Breast epithelium (tissue), 4 donors: ENCODE measurements around the gene SLC4A8. TPM values are rescaled to one million over a fixed set of nuclear protein-coding genes. Genes with fewer than 3 reads are reported as not detected.

Source experiments
- DNase-seq, 2 donors: peaks; one replicate each; pipeline ENCODE4 v3.0.0-alpha.2; 2019; ENCODE audit warnings: low spot score in 2 of 2
- H3K27ac ChIP-seq, 2 donors: fragments of 200-600 bp; sonication (generic) in 1 of 2; one replicate each; pipeline ENCODE4 v1.5.1; 2016 to 2019; ENCODE audit warnings: mild to moderate bottlenecking in 1 of 2
- H3K27me3 ChIP-seq, 2 donors: fragments of 200-600 bp; sonication (generic) in 1 of 2; one replicate each; pipeline versions ENCODE4 v1.5.1 to v1.6.0; 2017 to 2019; ENCODE audit warnings: control low read depth in 1 of 2, mild to moderate bottlenecking in 1 of 2
- H3K36me3 ChIP-seq: fragments of 200-600 bp; one replicate; pipeline ENCODE4 v1.5.1; 2019
- H3K4me1 ChIP-seq, 2 donors: fragments of 200-600 bp; sonication (generic); one replicate each; pipeline ENCODE4 v1.5.1; 2016 to 2019; ENCODE audit warnings: control low read depth in 1 of 2
- H3K4me3 ChIP-seq, 3 donors: fragments of 200-600 bp; sonication (generic); 1 replicate in 2 of 3; 2 replicates in 1 of 3; pipeline ENCODE4 v1.5.1; 2016 to 2019; ENCODE audit warnings: mild to moderate bottlenecking in 3 of 3, moderate library complexity in 2 of 3
- H3K9me3 ChIP-seq, 2 donors: fragments of 200-600 bp; sonication (generic) in 1 of 2; one replicate each; pipeline ENCODE4 v1.5.1; 2016 to 2019; ENCODE audit warnings: control low read depth in 1 of 2
- CTCF ChIP-seq, 3 donors: fragments of 450-650 bp; IDR thresholded peaks; one replicate each; pipeline ENCODE4 v1.5.1; 2016 to 2017; ENCODE audit warnings: antibody characterized with exemption in 3 of 3, mild to moderate bottlenecking in 3 of 3, moderate library complexity in 3 of 3
- POLR2A ChIP-seq: fragments of 450-650 bp; IDR thresholded peaks from one replicate; pipeline ENCODE4 v1.6.1; 2016; ENCODE audit warnings: antibody characterized with exemption, mild to moderate bottlenecking, moderate library complexity
- POLR2AphosphoS5 ChIP-seq, 3 donors: sonication (generic); formaldehyde crosslinking; IDR thresholded peaks; one replicate each; pipeline ENCODE4 v1.6.1; 2017; ENCODE audit warnings: antibody characterized with exemption in 3 of 3
- intact Hi-C: fragments of 100-400 bp; cut with DNase I; formaldehyde crosslinking; loops from one replicate; pipeline ENCODE4 v1.15.1; 2023; ENCODE audit warnings: low total_unique reads
- total RNA-seq, 3 donors: library from RNA; depleted of rRNA; stranded (reverse); fragments of >200 nt; gene quantifications; one replicate each; pipeline ENCODE4 v1.1.0, GENCODE V29; 2016

Gene SLC4A8
- total RNA-seq, 3 donors from 2014 or later = 0.64 to 8.3 (median 6.2) TPM

DNA sequence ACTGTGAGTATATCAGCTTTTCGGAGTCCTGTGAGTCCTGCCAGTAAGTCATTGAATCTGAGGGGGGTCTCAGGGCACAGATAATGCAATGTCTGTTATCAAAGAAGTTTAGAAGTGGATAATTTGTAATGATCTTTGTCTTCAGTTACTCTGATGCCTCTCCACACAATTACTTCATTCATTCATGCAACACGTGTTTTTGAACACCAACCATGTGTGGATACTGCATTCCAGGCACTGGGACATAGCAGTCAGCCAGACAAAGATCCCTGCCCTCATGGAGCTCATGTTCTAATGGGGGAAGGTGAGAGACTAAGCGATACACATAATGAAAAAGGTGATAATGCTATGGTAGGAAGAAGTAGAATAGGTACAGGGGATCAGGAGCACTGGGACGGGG, 105.6 kb downstream of the SLC4A8 start:
- Histone ChIP-seq H3K27ac (no peak overlapping the region), H3K27me3 (peaks cover 0 to 3% of the 10 kb centered on the region in 2 donors), H3K4me3 (no peak overlapping the region), H3K4me1 (no peaks in the 10 kb centered on the region), H3K9me3 (no peaks in the 10 kb centered on the region), H3K36me3 (no peaks in the 10 kb centered on the region)
- no peak for DNase-seq
- TF ChIP-seq POLR2AphosphoS5 (IDR thresholded peaks at IDR 0.05) (no peak), CTCF (IDR thresholded peaks at IDR 0.05) (no peak)
- intact Hi-C loops = no loop called here

DNA sequence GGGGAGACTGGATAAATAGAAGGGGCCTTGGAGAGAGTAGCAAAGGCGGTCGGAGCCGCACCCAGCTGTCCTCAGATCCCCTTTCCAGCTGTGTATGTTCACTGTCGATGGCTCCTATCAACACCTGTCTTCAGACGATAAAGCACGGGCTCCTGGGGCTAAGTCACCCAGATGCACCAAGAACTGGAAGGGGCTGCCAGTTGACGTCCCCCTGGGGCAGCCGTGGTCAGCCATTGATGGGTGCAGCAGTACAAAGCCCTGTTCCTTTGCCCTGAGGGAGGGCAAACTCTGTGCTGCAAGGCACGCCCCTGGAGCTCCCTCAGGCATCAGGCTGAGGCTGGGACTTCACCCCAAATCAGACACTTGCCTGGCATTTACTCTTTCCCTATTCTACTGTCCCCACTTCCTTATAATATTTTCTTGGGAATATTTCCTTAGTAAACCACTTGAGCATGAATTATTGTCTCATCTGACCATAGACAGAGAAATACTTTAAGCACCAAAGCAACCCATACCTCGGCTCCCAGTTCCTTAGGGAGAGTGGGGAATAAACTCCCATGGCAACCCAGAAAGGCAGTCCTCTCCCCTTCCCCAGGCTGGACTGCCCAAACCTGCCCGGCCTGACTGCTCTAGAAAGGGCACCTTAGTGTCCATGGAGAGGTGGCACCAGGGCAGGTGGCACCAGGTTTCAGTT, 106.8 kb downstream of the SLC4A8 start:
- no peaks in the 10 kb centered on the region for H3K4me1 ChIP-seq
- no peaks in the 10 kb centered on the region for H3K36me3 ChIP-seq
- H3K9me3 ChIP-seq = no peaks in the 10 kb centered on the region
- H3K27ac ChIP-seq = no peak overlapping the region
- TF ChIP-seq POLR2AphosphoS5 (IDR thresholded peaks at IDR 0.05) = no peak
- no peak for TF ChIP-seq POLR2A
- TF ChIP-seq CTCF (IDR thresholded peaks at IDR 0.05) = no peak
- no peak for DNase-seq
- intact Hi-C loops = no loop called here
- H3K27me3 ChIP-seq = peaks cover 0 to 3% of the 10 kb centered on the region in 2 donors
- H3K4me3 ChIP-seq = no peak overlapping the region

- Histone ChIP-seq H3K9me3 (no peaks in the 10 kb centered on the region), H3K4me3 (no peak overlapping the region), H3K4me1 (no peaks in the 10 kb centered on the region), H3K36me3 (no peaks in the 10 kb centered on the region), H3K27ac (no peak overlapping the region), H3K27me3 (peaks cover 0 to 3% of the 10 kb centered on the region in 2 donors)
- TF ChIP-seq POLR2A (no peak), CTCF (IDR thresholded peaks at IDR 0.05) (peak in 2 of 3 donors; percentile 76 to 84)
- peak; percentile 50 to 71 for DNase-seq
- intact Hi-C loops = no loop called here
Measured at GRCh38 chr12:51531978-51532497, 107.4 kb downstream of the SLC4A8 start.

- intact Hi-C loops = no loop called here
Measured at GRCh38 chr12:51533799-51534198, 109.2 kb downstream of the SLC4A8 start.

More at GRCh38 chr12:51533799-51534198, 109.2 kb downstream of the SLC4A8 start:
- Histone ChIP-seq H3K9me3 (no peaks in the 10 kb centered on the region), H3K27me3 (peaks cover 0 to 3% of the 10 kb centered on the region in 2 donors), H3K36me3 (no peaks in the 10 kb centered on the region), H3K27ac (no peak overlapping the region), H3K4me3 (no peak overlapping the region), H3K4me1 (no peaks in the 10 kb centered on the region)
- TF ChIP-seq CTCF (IDR thresholded peaks at IDR 0.05) (no peak), POLR2AphosphoS5 (IDR thresholded peaks at IDR 0.05) (no peak)
- no peak for DNase-seq
